ENCODE results near the gene NR1H3. TPM values are rescaled to one million over a fixed set of nuclear protein-coding genes. Genes with fewer than 3 reads are reported as not detected.

NR1H3 gene
- total RNA-seq, 4 donors from 2014 or later, result 14.5 to 21.0 (median 16.1) TPM

DNA sequence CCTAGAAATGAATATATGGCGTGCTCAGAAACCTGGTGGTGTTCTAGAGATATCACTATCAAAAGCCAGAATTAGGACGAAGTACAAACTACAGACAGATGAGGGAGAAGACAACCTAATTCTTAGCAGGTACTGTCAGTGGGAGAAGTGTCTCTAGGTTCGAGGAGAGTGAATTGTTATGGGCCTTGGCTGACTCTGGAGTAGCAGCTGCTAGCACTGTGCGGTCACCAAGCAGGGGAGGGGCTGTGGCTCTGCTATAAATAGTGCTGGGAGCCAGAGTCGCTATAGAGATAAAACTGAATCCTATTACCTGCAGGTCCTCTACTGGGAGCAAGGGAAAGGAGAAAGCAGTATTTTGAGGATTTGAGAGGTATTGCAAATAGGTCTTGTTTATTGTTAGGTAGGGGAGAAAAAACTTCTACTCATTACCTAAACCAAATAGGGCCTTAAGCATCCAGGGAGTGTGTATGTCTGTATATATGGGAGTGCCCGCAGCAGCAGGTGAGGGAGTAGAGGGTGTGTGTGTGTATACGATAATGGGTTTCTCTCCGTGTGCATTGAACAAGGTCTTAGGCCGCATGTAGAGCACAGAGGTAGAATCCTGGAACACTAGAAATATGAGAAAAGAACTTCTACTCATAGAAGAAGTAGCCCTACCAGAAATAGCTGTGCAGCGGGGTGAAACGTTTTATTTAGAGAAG, 14.3 kb downstream of the NR1H3 start:
- no peak overlapping the region for H3K4me3 ChIP-seq
- H3K4me1 ChIP-seq, result peaks cover 0 to 51% (median 19%) of the 10 kb centered on the region in 3 donors

DNA sequence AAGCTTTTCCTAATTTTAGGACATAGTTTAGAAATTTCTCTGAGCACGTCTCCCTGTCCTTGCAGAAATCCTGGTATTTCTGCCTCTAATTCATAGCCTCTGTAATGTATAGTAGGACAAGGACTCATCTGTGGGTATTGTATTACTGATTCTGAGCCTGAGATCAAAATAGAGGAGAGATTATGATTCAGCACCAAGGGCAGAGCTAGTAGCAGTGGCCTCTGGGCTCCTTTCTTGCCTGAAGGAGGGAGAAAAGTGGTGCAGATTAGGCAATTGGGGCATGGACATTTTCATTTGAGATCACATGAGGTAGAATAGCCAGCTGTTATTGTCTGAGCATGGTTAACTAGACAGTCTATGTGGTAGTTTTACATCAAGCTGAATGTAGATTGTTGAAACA, 14.9 kb downstream of the NR1H3 start:
- H3K27me3 ChIP-seq, result no peaks in the 10 kb centered on the region
- ATAC-seq, result no peak
- TF ChIP-seq POLR2A (IDR thresholded peaks at IDR 0.05) (no peak), POLR2AphosphoS5 (IDR thresholded peaks at IDR 0.05) (no peak), EP300 (IDR thresholded peaks at IDR 0.05) (no peak)
- TF ChIP-seq, protein P1, sequence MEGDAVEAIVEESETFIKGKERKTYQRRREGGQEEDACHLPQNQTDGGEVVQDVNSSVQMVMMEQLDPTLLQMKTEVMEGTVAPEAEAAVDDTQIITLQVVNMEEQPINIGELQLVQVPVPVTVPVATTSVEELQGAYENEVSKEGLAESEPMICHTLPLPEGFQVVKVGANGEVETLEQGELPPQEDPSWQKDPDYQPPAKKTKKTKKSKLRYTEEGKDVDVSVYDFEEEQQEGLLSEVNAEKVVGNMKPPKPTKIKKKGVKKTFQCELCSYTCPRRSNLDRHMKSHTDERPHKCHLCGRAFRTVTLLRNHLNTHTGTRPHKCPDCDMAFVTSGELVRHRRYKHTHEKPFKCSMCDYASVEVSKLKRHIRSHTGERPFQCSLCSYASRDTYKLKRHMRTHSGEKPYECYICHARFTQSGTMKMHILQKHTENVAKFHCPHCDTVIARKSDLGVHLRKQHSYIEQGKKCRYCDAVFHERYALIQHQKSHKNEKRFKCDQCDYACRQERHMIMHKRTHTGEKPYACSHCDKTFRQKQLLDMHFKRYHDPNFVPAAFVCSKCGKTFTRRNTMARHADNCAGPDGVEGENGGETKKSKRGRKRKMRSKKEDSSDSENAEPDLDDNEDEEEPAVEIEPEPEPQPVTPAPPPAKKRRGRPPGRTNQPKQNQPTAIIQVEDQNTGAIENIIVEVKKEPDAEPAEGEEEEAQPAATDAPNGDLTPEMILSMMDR (IDR thresholded peaks at IDR 0.05), result no peak
- H3K9me3 ChIP-seq, result no peaks in the 10 kb centered on the region
- H3K36me3 ChIP-seq, result peaks cover 2 to 35% of the 10 kb centered on the region in 2 donors
- H3K27ac ChIP-seq, result peak overlapping the region in 1 of 4 donors; percentile 94
- 0% methylated on average over 1 of the region's 1 CpG; no CpG with 5 or more reads in 1 of the 2 donors for WGBS, 2 donors (ENCODE audit: low coverage in 1 of 2)
- peaks cover 0 to 52% (median 19%) of the 10 kb centered on the region in 3 donors for H3K4me1 ChIP-seq
- H3K4me3 ChIP-seq, result no peak overlapping the region

More for the DNA sequence above, 14.3 kb downstream of the NR1H3 start:
- WGBS, 2 donors (ENCODE audit: low coverage in 1 of 2), result 48 to 50% methylated on average over 10 to 11 of the region's 11 CpGs
- no peak for ATAC-seq
- Histone ChIP-seq H3K36me3 (peaks cover 2 to 29% of the 10 kb centered on the region in 2 donors), H3K9me3 (no peaks in the 10 kb centered on the region), H3K27me3 (no peaks in the 10 kb centered on the region), H3K27ac (peak overlapping the region in 3 of 4 donors; percentile 8 to 98 (median 94))
- no peak for TF ChIP-seq POLR2AphosphoS5 (IDR thresholded peaks at IDR 0.05)
- TF ChIP-seq, protein P1 (IDR thresholded peaks at IDR 0.05), result no peak
- TF ChIP-seq EP300 (IDR thresholded peaks at IDR 0.05), result no peak
- TF ChIP-seq POLR2A (IDR thresholded peaks at IDR 0.05), result no peak

DNA sequence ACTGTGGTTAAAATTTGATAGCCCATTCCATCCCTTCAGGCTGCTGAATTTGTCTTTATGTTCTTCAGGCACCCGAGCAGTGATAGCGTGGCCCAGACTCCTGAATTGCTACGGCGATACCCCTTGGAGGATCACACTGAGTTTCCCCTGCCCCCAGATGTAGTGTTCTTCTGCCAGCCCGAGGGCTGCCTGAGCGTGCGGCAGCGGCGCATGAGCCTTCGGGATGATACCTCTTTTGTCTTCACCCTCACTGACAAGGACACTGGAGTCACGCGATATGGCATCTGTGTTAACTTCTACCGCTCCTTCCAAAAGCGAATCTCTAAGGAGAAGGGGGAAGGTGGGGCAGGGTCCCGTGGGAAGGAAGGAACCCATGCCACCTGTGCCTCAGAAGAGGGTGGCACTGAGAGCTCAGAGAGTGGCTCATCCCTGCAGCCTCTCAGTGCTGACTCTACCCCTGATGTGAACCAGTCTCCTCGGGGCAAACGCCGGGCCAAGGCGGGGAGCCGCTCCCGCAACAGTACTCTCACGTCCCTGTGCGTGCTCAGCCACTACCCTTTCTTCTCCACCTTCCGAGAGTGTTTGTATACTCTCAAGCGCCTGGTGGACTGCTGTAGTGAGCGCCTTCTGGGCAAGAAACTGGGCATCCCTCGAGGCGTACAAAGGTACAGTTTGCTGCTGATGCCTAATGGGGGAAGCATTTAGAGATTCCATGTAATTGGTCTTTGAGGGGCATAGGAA, 16.9 kb downstream of the NR1H3 start:
- no peaks in the 10 kb centered on the region for H3K9me3 ChIP-seq
- 94 to 96% methylated on average over 7 to 11 of the region's 28 CpGs for WGBS, 2 donors (ENCODE audit: low coverage in 1 of 2)
- peaks cover 0 to 36% (median 14%) of the 10 kb centered on the region in 3 donors for H3K4me1 ChIP-seq
- H3K4me3 ChIP-seq, result no peak overlapping the region
- no peak for TF ChIP-seq POLR2A (IDR thresholded peaks at IDR 0.05)
- TF ChIP-seq POLR2AphosphoS5 (IDR thresholded peaks at IDR 0.05), result no peak
- no peak for TF ChIP-seq EP300 (IDR thresholded peaks at IDR 0.05)
- TF ChIP-seq, protein P1 (IDR thresholded peaks at IDR 0.05), result no peak
- no peaks in the 10 kb centered on the region for H3K27me3 ChIP-seq
- no peak overlapping the region for H3K27ac ChIP-seq
- ATAC-seq, result no peak
- H3K36me3 ChIP-seq, result peaks cover 2 to 55% of the 10 kb centered on the region in 2 donors

DNA sequence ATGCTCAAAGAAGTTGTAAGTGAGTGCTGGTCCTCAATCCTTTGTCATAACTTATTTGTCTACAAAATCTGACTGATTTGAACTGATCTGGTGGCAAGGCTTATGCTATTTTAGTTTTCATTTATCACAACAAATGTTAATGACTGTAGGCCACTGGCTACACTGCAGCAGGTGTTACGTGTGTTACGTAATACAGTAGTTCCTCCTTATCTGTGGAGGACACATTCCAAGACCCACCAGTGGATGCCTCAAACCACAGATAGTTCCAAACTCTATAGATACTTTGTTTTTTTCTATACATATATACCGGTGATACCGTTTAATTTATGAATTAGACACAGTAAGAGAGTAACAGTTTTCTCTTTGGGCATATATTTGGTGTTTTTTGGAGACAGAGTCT, 19.1 kb downstream of the NR1H3 start:
- 73 to 81% methylated on average over 4 of the region's 4 CpGs for WGBS, 2 donors (ENCODE audit: low coverage in 1 of 2)
- H3K9me3 ChIP-seq, result no peaks in the 10 kb centered on the region
- H3K27ac ChIP-seq, result peak overlapping the region in 2 of 4 donors; percentile 26 to 46
- H3K27me3 ChIP-seq, result no peaks in the 10 kb centered on the region
- H3K4me1 ChIP-seq, result peaks cover 0 to 18% (median 7%) of the 10 kb centered on the region in 3 donors
- H3K36me3 ChIP-seq, result peaks cover 2 to 78% of the 10 kb centered on the region in 2 donors
- TF ChIP-seq POLR2A (IDR thresholded peaks at IDR 0.05) (no peak), POLR2AphosphoS5 (IDR thresholded peaks at IDR 0.05) (no peak), EP300 (IDR thresholded peaks at IDR 0.05) (no peak)
- TF ChIP-seq, protein P1 (IDR thresholded peaks at IDR 0.05), result no peak
- no peak for ATAC-seq
- H3K4me3 ChIP-seq, result no peak overlapping the region
